ENCODE data around the gene REXO5. TPM values are rescaled to one million over a fixed set of nuclear protein-coding genes. Genes with fewer than 3 reads are reported as not detected.

Gene REXO5
- total and polyA plus RNA-seq, 9 of the 15 experiments (the other 6 are each of a cell fraction or from before 2014, with no cell fraction given) = 10.5 to 45.1 (median 25.4) TPM

- TF ChIP-seq TRIM25 (IDR thresholded peaks at IDR 0.05; ENCODE audit: borderline replicate concordance) (no peak), NR2F6 (CRISPR knock-in tag; IDR thresholded peaks at IDR 0.05) (peak; percentile 87; the same call in 1 of the 2 replicates), ZNF444 (CRISPR knock-in tag; IDR thresholded peaks at IDR 0.05) (peak; percentile 58; the same call in 1 of the 2 replicates), GTF2E2 (tag; IDR thresholded peaks at IDR 0.05) (0 out of 2 replicates have a peak, but pooled peaks have one; percentile 24), HEY1 (CRISPR knock-in tag; IDR thresholded peaks at IDR 0.05; ENCODE audit: borderline replicate concordance) (0 out of 2 replicates have a peak, but pooled peaks have one; percentile 29), TAF9B (IDR thresholded peaks at IDR 0.05; ENCODE audit: partially characterized antibody) (peak; percentile 47), CBX8 (IDR thresholded peaks at IDR 0.05; ENCODE audit: borderline replicate concordance, extremely low read depth, low read depth, low read length, poor library complexity, severe bottlenecking) (no peak), ZNF79 (CRISPR knock-in tag; IDR thresholded peaks at IDR 0.05; ENCODE audit: low read depth) (0 out of 2 replicates have a peak, but pooled peaks have one; percentile 41), ZNF239 (CRISPR knock-in tag; IDR thresholded peaks at IDR 0.05) (peak; percentile 60), RFX5 (IDR thresholded peaks at IDR 0.05; ENCODE audit: low read depth, low read length) (no peak), CEBPG (CRISPR knock-in tag; IDR thresholded peaks at IDR 0.05) (no peak), CEBPG (tag; conservative IDR thresholded peaks at IDR 0.05 in 1 of 2, IDR thresholded peaks at IDR 0.05 in 1 of 2) (peak; percentile 63 to 78), EP400 (IDR thresholded peaks at IDR 0.05) (peak; percentile 72; the same call in 1 of the 2 replicates), GATAD2B (IDR thresholded peaks at IDR 0.05; ENCODE audit: borderline replicate concordance) (peak; percentile 76; the same call in 1 of the 2 replicates)
- TF ChIP-seq, protein P1, sequence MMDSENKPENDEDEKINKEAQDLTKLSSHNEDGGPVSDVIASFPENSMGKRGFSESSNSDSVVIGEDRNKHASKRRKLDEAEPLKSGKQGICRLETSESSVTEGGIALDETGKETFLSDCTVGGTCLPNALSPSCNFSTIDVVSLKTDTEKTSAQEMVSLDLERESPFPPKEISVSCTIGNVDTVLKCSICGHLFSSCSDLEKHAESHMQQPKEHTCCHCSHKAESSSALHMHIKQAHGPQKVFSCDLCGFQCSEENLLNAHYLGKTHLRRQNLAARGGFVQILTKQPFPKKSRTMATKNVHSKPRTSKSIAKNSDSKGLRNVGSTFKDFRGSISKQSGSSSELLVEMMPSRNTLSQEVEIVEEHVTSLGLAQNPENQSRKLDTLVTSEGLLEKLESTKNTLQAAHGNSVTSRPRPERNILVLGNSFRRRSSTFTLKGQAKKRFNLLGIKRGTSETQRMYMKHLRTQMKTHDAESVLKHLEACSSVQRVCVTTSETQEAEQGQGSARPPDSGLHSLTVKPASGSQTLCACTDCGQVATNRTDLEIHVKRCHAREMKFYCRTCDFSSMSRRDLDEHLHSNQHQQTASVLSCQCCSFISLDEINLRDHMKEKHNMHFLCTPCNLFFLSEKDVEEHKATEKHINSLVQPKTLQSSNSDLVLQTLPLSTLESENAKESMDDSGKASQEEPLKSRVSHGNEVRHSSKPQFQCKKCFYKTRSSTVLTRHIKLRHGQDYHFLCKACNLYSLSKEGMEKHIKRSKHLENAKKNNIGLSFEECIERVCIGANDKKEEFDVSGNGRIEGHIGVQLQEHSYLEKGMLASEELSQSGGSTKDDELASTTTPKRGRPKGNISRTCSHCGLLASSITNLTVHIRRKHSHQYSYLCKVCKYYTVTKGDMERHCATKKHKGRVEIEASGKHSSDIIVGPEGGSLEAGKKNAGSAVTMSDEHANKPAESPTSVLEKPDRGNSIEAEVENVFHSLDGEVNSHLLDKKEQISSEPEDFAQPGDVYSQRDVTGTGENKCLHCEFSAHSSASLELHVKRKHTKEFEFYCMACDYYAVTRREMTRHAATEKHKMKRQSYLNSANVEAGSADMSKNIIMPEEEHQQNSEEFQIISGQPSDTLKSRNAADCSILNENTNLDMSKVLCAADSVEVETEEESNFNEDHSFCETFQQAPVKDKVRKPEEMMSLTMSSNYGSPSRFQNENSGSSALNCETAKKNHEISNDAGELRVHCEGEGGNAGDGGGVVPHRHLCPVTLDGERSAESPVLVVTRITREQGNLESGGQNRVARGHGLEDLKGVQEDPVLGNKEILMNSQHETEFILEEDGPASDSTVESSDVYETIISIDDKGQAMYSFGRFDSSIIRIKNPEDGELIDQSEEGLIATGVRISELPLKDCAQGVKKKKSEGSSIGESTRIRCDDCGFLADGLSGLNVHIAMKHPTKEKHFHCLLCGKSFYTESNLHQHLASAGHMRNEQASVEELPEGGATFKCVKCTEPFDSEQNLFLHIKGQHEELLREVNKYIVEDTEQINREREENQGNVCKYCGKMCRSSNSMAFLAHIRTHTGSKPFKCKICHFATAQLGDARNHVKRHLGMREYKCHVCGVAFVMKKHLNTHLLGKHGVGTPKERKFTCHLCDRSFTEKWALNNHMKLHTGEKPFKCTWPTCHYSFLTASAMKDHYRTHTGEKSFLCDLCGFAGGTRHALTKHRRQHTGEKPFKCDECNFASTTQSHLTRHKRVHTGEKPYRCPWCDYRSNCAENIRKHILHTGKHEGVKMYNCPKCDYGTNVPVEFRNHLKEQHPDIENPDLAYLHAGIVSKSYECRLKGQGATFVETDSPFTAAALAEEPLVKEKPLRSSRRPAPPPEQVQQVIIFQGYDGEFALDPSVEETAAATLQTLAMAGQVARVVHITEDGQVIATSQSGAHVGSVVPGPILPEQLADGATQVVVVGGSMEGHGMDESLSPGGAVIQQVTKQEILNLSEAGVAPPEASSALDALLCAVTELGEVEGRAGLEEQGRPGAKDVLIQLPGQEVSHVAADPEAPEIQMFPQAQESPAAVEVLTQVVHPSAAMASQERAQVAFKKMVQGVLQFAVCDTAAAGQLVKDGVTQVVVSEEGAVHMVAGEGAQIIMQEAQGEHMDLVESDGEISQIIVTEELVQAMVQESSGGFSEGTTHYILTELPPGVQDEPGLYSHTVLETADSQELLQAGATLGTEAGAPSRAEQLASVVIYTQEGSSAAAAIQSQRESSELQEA (IDR thresholded peaks at IDR 0.05; ENCODE audit: low read depth) = no peak
These were observed 19.8 kb downstream of the REXO5 start (continued) for GRCh38 chr16:20826039-20826566.
